ENCODE results near the gene DEGS2.

Gene DEGS2

GRCh38 chr14:100104006-100104352, 55.5 kb downstream of the DEGS2 start:
- no peak overlapping the region for H3K4me3 ChIP-seq
- H3K27ac ChIP-seq = peak overlapping the region in 7 of 21 experiments; percentile 11 to 74 (median 28)

DNA sequence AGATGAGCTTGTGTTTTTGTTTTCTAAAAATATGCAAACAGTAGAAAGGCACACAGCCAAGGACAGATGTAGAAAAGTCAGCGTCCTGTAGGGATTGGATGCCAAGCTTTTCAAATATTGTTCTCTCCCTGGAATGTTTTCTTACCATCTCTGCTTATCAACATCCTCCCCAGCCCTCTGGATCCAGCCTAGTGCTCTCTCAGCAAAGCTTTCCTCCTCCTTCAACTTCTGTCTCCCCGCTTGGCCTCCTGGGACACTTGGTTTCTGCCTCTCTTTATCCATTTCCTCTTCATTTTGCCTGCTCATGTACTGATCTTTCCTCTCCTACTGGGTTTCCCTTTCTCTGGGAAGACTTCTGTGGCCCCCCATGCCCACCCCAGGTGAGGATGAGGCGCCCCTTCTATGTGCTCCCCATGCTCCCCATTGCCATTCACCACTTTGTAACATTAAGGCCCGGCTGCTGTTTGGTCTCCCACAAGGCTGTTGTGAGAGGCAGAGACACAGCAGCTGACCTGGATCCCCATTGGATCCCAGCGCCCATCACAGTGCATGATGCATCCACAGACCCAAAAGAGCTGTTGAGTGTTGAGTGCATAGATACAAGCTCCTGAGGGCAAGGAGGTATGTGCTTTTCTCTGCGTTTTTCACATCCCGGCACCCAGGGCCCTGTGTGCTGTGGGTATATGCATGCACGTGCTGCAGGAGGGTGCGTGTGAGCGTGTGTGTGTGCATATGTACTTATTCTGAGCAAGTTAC, 56.0 kb downstream of the DEGS2 start:
- no peak overlapping the region for H3K4me3 ChIP-seq
- peak overlapping the region in 9 of 21 experiments; percentile 15 to 74 (median 28) for H3K27ac ChIP-seq

DNA sequence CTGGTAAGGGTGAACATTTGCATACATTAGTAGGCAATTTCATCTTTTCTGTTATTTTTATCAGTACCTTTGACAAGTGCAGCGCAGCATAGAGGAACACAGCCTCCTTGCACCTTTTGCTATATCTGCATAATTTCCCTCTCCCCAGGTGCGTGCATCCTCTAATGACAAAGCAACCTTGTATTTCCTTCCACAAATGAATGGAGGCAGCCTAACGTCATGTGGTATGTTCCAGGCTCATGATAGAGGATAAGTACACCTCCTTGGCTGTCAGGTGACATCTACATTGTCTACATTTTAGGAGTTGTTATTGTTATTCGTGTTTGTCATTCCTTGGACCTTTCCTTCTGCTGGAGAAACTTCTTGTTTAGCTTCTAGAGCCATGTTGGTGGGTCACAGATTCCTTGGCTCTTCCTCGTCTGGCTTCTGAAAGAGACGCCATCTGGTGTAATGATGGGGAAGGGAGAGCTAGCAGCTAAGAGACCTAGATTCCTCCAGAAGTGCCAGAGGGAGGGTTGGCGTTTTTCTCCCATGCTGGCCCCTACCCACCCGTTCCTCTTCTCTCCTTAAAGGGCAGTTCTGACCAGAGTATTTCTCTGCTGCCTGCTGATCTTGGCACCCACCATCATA, 57.2 kb downstream of the DEGS2 start:
- no peak overlapping the region for H3K4me3 ChIP-seq
- peak overlapping the region in 5 of 21 experiments; percentile 9 to 46 (median 20) for H3K27ac ChIP-seq

GRCh38 chr14:100100032-100100703, 59.3 kb downstream of the DEGS2 start:
- peak overlapping the region in 1 of 21 experiments; percentile 44 for H3K27ac ChIP-seq
- H3K4me3 ChIP-seq = no peak overlapping the region

DNA sequence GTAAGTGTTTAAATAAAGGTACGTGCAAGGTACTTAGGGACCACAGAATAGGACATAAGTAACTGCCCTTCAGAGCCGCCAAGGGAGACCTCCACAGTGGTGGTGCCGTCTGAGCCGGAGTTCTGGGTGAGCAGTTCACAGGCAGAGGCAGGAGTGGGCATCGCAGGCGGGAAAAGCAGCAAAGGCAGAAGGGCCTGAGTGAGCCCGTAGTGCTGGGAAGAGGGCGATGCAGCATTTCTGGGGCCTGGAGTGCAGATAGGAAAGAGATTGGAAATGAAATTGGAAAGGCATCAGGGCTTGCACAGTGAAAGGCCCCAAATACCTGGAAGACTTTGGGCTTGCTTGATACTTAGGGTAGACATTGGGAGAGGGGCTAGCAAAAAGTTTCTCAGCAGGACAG, 61.3 kb downstream of the DEGS2 start:
- Histone ChIP-seq H3K4me3 (no peak overlapping the region), H3K27ac (no peak overlapping the region)

GRCh38 chr14:100096656-100097055, 62.8 kb downstream of the DEGS2 start:
- Histone ChIP-seq H3K27ac (no peak overlapping the region), H3K4me3 (no peak overlapping the region)

Measured in skin epidermis (tissue), 12 donors.